Measurements from ENCODE around the gene MATN3.

MATN3 gene

DNA sequence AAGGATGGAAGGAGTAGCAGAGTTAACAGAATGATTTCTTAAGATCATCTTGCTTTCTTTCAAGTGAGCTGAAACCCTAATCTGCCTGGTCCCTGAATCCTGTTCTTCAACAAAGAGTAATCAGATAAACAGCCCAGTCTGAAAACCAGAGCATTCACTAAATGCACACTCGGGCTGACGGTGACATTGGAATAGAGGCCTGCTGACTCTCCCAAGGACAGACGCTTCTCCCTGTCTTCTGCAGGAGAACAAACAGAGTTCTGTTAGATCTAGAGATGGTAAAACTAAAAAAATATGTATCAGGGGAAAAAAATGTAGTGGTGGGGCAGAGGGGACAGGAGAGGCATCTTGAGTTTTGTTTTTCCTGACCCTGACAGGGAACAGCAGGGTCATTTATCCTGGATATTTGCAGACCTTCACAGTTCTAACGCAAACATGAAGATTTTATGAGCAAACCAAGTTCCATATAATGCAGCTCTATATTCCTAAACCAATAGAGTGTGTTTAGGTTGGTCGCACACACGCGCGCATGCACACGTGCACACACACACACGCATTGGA is 7.3 kb downstream of the MATN3 start:
- no peaks in the 10 kb centered on the region for H3K36me3 ChIP-seq (replicated peaks; ENCODE audit: low read depth, low read length)
- H3K4me1 ChIP-seq (ENCODE audit: low read length), result no peaks in the 10 kb centered on the region
- no peak overlapping the region for H3K9ac ChIP-seq (ENCODE audit: low read length)
- H4K20me1 ChIP-seq (ENCODE audit: insufficient read depth, low read length), result no peaks in the 10 kb centered on the region
- no peak overlapping the region for H3K27ac ChIP-seq (ENCODE audit: low read length)
- no peaks in the 10 kb centered on the region for H3K9me3 ChIP-seq (ENCODE audit: insufficient read depth, low read length)
- TF ChIP-seq EZH2phosphoT487 (IDR thresholded peaks at IDR 0.05; ENCODE audit: low read depth) (no peak), CTCF (IDR thresholded peaks at IDR 0.05; ENCODE audit: low read depth, low read length) (no peak)
- H3K27me3 ChIP-seq (ENCODE audit: low read depth, low read length), result no peaks in the 10 kb centered on the region
- H3K4me2 ChIP-seq (ENCODE audit: low read length), result no peak overlapping the region
- no peak overlapping the region for H2AFZ ChIP-seq (ENCODE audit: low read depth, low read length)
- no peaks in the 10 kb centered on the region for H3K79me2 ChIP-seq (ENCODE audit: low read length)
- H3K4me3 ChIP-seq (ENCODE audit: low read length), result no peak overlapping the region

- Histone ChIP-seq H3K79me2 (ENCODE audit: low read length) (no peaks in the 10 kb centered on the region), H3K36me3 (replicated peaks; ENCODE audit: low read depth, low read length) (no peaks in the 10 kb centered on the region), H4K20me1 (ENCODE audit: insufficient read depth, low read length) (no peaks in the 10 kb centered on the region), H3K9ac (ENCODE audit: low read length) (no peak overlapping the region), H3K4me1 (ENCODE audit: low read length) (no peaks in the 10 kb centered on the region), H3K4me3 (ENCODE audit: low read length) (no peak overlapping the region), H3K27ac (ENCODE audit: low read length) (no peak overlapping the region), H3K27me3 (ENCODE audit: low read depth, low read length) (no peaks in the 10 kb centered on the region), H2AFZ (ENCODE audit: low read depth, low read length) (no peak overlapping the region), H3K4me2 (ENCODE audit: low read length) (no peak overlapping the region), H3K9me3 (ENCODE audit: insufficient read depth, low read length) (no peaks in the 10 kb centered on the region)
- TF ChIP-seq CTCF (IDR thresholded peaks at IDR 0.05; ENCODE audit: low read depth, low read length), result no peak
- TF ChIP-seq EZH2phosphoT487 (IDR thresholded peaks at IDR 0.05; ENCODE audit: low read depth), result no peak
Observed at GRCh38 chr2:20001361-20001863, 11.1 kb downstream of the MATN3 start.

DNA sequence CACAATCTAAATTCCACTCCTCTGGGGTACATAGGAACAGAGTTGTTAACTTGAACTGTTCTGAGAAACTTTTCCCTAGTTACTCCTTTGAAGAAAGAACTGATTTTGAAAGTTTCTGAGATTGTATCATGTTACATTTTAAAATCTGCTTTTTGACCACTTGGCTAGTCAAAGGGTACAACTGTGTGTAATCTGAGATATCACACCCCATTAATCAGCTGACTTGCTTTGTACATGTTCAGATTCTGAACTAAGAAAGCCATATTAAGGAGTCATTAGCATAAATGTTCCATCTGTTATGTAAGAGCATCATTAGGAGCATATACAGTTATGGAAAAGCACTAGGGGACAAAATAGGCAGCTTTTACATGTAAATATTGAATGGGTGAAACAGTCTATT is 18.7 kb downstream of the MATN3 start:
- Histone ChIP-seq H3K9me3 (ENCODE audit: insufficient read depth, low read length) (no peaks in the 10 kb centered on the region), H3K36me3 (replicated peaks; ENCODE audit: low read depth, low read length) (no peaks in the 10 kb centered on the region), H3K4me1 (ENCODE audit: low read length) (peaks cover 9% of the 10 kb centered on the region; the same call in 1 of the 2 replicates), H4K20me1 (ENCODE audit: insufficient read depth, low read length) (no peaks in the 10 kb centered on the region), H2AFZ (ENCODE audit: low read depth, low read length) (no peak overlapping the region), H3K4me3 (ENCODE audit: low read length) (no peak overlapping the region), H3K27ac (ENCODE audit: low read length) (no peak overlapping the region), H3K79me2 (ENCODE audit: low read length) (peaks cover 9% of the 10 kb centered on the region; the same call in 1 of the 2 replicates), H3K27me3 (ENCODE audit: low read depth, low read length) (peaks cover 7% of the 10 kb centered on the region), H3K9ac (ENCODE audit: low read length) (no peak overlapping the region), H3K4me2 (ENCODE audit: low read length) (no peak overlapping the region)
- TF ChIP-seq CTCF (IDR thresholded peaks at IDR 0.05; ENCODE audit: low read depth, low read length), result no peak
- no peak for TF ChIP-seq EZH2phosphoT487 (IDR thresholded peaks at IDR 0.05; ENCODE audit: low read depth)

- Histone ChIP-seq H3K9ac (ENCODE audit: low read length) (no peak overlapping the region), H4K20me1 (ENCODE audit: insufficient read depth, low read length) (no peaks in the 10 kb centered on the region), H3K36me3 (replicated peaks; ENCODE audit: low read depth, low read length) (no peaks in the 10 kb centered on the region), H3K9me3 (ENCODE audit: insufficient read depth, low read length) (no peaks in the 10 kb centered on the region), H3K27ac (ENCODE audit: low read length) (no peak overlapping the region), H3K79me2 (ENCODE audit: low read length) (peaks cover 9% of the 10 kb centered on the region; the same call in 1 of the 2 replicates), H3K27me3 (ENCODE audit: low read depth, low read length) (peaks cover 7% of the 10 kb centered on the region), H3K4me2 (ENCODE audit: low read length) (no peak overlapping the region), H3K4me1 (ENCODE audit: low read length) (peaks cover 19% of the 10 kb centered on the region), H2AFZ (ENCODE audit: low read depth, low read length) (no peak overlapping the region), H3K4me3 (ENCODE audit: low read length) (no peak overlapping the region)
- TF ChIP-seq CTCF (IDR thresholded peaks at IDR 0.05; ENCODE audit: low read depth, low read length), result no peak
- no peak for TF ChIP-seq EZH2phosphoT487 (IDR thresholded peaks at IDR 0.05; ENCODE audit: low read depth)
Observed at GRCh38 chr2:19991895-19992294, 20.6 kb downstream of the MATN3 start.

Data from OCI-LY3 (cell line).